HG03342 (cell line): ENCODE data around the gene SIGLEC15.
"Not testable (repeated sequence)": the region's sequence is repeated elsewhere in the genome, so short reads cannot be mapped to it uniquely, and the experiment has no call there.

ENCODE experiments used
- ATAC-seq: cut with Tn5 transposase; IDR thresholded peaks from one replicate; pipeline ENCODE4 v1.9.1; 2021; ENCODE audit warnings: mild to moderate bottlenecking, moderate library complexity; ENCODE audit not compliant: unreplicated experiment

The SIGLEC15 gene

DNA sequence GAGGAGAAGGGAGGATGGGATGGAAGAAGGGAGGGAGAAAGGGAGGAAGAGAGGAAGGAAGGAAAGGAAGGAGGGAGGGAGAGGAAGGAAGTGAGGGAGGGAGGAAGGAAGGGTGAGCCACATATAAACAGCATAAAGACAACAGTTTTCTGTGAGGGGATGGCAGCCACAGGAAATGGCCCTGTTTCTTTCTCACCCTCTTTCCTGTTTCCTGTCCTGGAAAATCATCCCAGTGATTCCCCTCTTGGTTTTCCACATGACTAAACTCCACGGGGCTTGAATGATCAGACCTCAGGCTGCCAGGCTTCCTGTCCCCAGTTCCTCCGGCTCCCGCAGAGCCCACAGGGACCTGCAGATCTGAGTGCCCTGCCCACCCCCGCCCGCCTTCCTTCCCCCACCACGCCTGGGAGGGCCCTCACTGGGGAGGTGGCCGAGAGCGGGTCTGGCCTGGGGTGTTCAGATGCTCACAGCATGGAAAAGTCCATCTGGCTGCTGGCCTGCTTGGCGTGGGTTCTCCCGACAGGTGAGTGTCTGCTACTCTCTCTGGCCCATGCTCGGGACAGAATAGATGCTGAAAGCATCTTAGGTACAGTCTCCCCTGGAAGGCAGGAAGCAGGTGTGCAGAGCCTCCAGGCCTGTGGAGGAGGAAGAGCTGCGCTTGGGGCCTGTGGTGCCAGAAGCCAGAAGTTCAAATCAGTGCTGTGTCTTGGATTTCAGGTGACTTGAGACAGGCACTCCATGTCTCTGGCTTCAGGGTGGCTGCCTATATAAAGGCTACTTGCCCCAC is at the start of gene SIGLEC15:
Gene SIGLEC15, plus strand, starts transcription at position 418 of the 787 bp plus-strand sequence. Its CDS starts 54 bp downstream, at position 472.
- ATAC-seq, result no peak

- peak; percentile 20 for ATAC-seq
Observed at GRCh38 chr18:45775743-45776142, 49.7 kb upstream of the SIGLEC15 start.

GRCh38 chr18:45777393-45777792 is 48.1 kb upstream of the SIGLEC15 start:
- ATAC-seq, result no peak

DNA sequence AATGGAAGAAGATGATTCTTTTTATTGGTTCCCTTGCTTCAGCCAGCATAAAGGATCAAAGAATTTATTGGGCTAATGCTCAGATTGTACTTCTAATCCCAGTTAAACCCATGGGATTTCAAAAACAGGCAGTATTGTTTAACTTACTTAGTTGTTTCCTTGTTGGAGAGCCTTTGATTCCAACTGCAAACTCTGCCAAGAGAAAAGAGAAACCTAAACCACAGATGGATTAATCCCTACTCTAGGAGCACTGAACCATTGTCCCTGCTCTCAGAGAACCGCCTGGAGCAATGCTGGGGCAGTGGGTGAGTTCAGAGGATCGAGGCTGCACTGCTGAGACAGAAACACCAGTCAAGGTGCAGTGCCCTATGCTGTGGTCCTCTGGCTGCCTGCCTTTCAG is 44.9 kb upstream of the SIGLEC15 start:
- ATAC-seq, result no peak

GRCh38 chr18:45782662-45783061 is 42.8 kb upstream of the SIGLEC15 start:
- no peak for ATAC-seq

GRCh38 chr18:45783097-45784075 is 42.1 kb upstream of the SIGLEC15 start:
- no peak for ATAC-seq

- no peak for ATAC-seq
Observed at GRCh38 chr18:45785134-45785533, 40.3 kb upstream of the SIGLEC15 start.

DNA sequence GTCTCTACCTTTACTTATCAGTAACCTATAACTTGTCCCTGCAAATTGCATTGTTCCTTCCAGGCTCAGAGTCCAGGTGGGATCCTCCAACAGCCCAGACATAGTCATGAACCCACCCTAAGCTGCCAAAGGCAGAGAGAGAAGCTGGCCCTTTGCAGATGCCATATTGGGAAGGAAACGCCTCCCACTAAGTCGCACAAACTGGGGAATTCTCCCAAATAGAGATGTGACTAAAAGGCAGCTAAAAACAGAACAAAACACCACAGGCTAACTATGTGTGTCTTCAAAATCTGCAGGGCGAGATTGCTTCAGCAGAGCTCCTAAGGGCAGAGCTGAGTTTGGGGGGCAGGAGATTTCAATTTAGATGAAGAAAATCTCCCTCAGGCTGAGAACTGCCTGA is 38.5 kb upstream of the SIGLEC15 start:
- ATAC-seq, result no peak

GRCh38 chr18:45787346-45787745 is 38.1 kb upstream of the SIGLEC15 start:
- no peak for ATAC-seq

DNA sequence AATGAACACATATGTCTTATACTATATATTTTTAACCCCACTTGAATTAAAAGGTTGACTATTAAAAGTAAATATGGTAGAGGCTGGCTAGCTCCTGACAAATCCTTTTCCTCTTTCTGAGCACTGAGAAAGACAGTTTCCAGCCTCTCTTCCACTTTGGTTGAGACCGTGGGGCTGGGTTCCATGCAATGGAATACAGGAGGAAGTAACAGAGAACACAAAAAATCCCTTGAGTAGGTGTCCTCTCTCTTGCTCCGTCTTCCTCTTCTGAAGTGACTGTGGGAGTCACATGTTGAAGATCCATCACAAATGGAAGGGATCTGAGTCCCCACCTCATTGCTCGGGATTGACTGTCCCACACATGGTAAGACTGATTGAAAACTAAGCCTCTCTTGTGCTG is 36.6 kb upstream of the SIGLEC15 start:
- no peak for ATAC-seq

- no peak for ATAC-seq
Observed at GRCh38 chr18:45792506-45793263, 32.8 kb upstream of the SIGLEC15 start.

DNA sequence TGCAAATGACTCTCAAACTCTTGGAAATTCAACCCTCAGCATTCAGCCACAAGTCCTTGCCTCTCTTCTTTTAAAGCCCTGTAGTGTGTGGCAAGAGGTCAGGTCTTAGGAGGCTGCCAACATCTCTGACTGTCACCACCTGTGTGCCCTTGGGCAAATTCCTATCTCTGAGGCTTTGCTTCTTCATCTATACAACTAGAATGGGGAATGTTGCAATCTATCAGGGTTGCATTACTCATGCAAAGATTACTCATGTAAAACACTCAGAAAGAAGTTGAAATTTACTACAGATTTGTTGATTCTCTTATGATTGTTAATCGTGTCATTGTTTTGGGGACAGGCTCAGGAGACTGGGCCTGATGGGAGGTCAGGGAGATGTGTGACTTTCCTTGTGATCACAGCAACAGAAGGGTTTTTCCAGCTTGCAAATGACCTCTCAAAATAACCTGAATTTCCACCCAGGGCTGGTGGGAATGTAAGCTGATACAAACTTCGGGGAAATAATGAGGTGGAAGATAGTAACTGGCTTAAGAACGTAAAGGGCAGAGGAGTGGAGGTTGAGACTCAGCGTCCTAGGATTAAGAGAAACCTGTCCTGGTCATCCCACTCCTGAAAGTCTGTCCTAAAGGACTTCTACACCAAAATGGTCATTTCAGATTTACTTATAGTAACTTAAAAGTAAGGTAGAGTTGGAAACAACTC is 32.1 kb upstream of the SIGLEC15 start:
- no peak for ATAC-seq

GRCh38 chr18:45801416-45802004 is 24.0 kb upstream of the SIGLEC15 start:
- no peak for ATAC-seq

- no peak for ATAC-seq
Observed at GRCh38 chr18:45802814-45803492, 22.5 kb upstream of the SIGLEC15 start.

- no peak for ATAC-seq
Observed at GRCh38 chr18:45805551-45805950, 19.9 kb upstream of the SIGLEC15 start.

- ATAC-seq, result no peak
Observed at GRCh38 chr18:45806226-45806625, 19.2 kb upstream of the SIGLEC15 start.

DNA sequence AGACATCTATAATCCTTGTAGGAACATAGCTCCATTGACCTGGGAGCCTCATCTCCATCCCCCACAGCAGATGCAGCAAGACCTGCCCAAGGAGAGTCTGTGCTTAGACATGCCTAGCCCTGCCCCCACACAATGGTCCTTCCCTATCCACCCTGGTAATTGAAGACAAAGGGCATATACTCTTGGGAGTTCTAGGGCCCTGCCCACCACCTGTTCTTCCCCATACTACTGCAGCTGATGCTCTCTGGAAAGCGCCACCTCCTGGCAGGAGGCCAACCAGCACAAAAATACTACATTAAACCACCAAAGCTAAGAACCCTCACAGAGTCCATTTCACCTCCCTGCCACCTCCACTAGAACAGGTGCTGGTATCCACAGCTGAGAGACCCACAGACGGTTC is 18.3 kb upstream of the SIGLEC15 start:
- not testable (repeated sequence) for ATAC-seq

DNA sequence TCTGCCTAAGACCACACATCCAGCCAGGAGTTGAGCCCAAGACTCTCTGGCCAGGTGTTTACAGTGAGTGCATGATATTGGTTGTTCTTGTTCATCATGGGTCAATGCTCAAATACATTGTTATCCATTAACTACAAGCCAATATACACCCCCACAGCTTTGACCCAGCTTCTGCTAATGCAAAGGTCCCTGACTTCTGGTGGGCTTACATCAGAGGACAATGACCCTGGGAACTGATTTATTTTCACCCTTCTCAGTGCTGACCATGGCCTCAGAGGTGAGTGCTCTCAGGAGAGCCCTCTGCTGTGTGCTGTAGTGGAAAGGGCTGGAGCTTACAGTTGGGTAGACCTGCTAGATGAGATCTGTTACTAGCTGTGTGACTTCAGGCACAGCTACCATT is 10.7 kb upstream of the SIGLEC15 start:
- ATAC-seq, result not testable (repeated sequence)

DNA sequence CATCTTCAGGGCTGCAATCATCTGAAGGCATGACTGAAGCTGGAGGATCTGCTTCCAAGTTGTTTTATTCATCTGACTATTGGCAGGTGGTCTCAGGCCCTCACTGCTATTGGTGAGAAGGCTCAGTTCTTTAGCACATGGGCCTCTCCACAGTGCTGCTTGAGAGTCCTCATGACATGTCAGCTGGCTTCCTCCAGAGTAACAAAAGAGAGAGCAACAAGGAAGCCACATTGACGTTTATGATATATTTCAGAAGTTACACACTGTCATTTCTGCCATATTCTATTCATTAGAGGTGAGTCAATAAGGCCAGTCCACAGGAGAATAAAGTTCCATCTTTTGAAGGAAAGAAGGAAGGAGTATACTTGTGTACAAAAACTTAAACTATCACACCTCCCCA is 7.9 kb upstream of the SIGLEC15 start:
- no peak for ATAC-seq
